H1 (cell line): ENCODE measurements around the gene CHD2. TPM values are rescaled to one million over a fixed set of nuclear protein-coding genes. Genes with fewer than 3 reads are reported as not detected.

Source experiments
- CTCF ChIA-PET: fragments of 300-600 bp; sonication (Branson Sonifier 250); formaldehyde crosslinking; loops from one replicate; lab custom pipeline; 2021; ENCODE audit not compliant: partially characterized antibody; lab: Charles Lee
- POLR2A ChIA-PET: fragments of 300-600 bp; sonication (Branson Sonifier 250); formaldehyde crosslinking; loops from one replicate; lab custom pipeline; 2021; ENCODE audit warnings: inconsistent platforms; ENCODE audit not compliant: partially characterized antibody; lab: Charles Lee
- DNase-seq, 2 experiments: peaks; one replicate each; pipeline versions ENCODE4 v3.0.0 to v3.0.0-alpha.2; 2010 to 2022; ENCODE audit warnings: low spot score in 2 of 2, low read depth in 1 of 2, mixed read lengths in 1 of 2
- FAIRE-seq: peaks from 2 replicates; lab custom pipeline; 2011; peaks lifted over from hg19 to GRCh38; lab: Jason Lieb, UNC
- H2AFZ ChIP-seq: 2 replicates; pipeline ENCODE4 v1.8.1; 2012; ENCODE audit warnings: low read length, inconsistent platforms
- H2AK5ac ChIP-seq: 2 replicates; pipeline ENCODE4 v1.6.1; 2013; ENCODE audit warnings: low read depth, low read length
- H2BK120ac ChIP-seq: replicated peaks from 2 replicates; pipeline ENCODE3; 2013; ENCODE audit warnings: low read depth, low read length, inconsistent platforms
- H2BK12ac ChIP-seq: 2 replicates; pipeline ENCODE4 v1.6.1; 2013; ENCODE audit warnings: low read depth, low read length
- H2BK15ac ChIP-seq: 2 replicates; pipeline ENCODE4 v1.6.1; 2013; ENCODE audit warnings: low read length
- H2BK20ac ChIP-seq: 2 replicates; pipeline ENCODE4 v1.6.1; 2013; ENCODE audit warnings: low read length
- H2BK5ac ChIP-seq: 2 replicates; pipeline ENCODE4 v1.6.1; 2013; ENCODE audit warnings: low read depth, low read length
- H3K14ac ChIP-seq: 2 replicates; pipeline ENCODE4 v1.6.1; 2013; ENCODE audit warnings: inconsistent platforms; ENCODE audit not compliant: insufficient read length
- H3K18ac ChIP-seq: 2 replicates; pipeline ENCODE4 v1.6.1; 2013; ENCODE audit warnings: low read length; ENCODE audit errors: extremely low read depth
- H3K23ac ChIP-seq: 2 replicates; pipeline ENCODE4 v1.6.1; 2013; ENCODE audit warnings: inconsistent platforms; ENCODE audit not compliant: insufficient read length
- H3K23me2 ChIP-seq: 2 replicates; pipeline ENCODE4 v1.6.1; 2013; ENCODE audit warnings: low read depth, low read length
- H3K27ac ChIP-seq: 2 replicates; pipeline ENCODE4 v1.6.1; 2011; ENCODE audit warnings: low read depth, low read length, inconsistent platforms
- H3K27me3 ChIP-seq, 4 experiments: replicated peaks in 1 of 4; 1 replicate in 1 of 4; 2 replicates in 3 of 4; pipeline versions ENCODE4 v1.6.1 to v1.8.1; 2011 to 2013; ENCODE audit warnings: low read length in 3 of 4, mild to moderate bottlenecking in 3 of 4, inconsistent platforms in 2 of 4, mixed read lengths in 2 of 4, moderate library complexity in 1 of 4; ENCODE audit not compliant: control insufficient read depth in 3 of 4, insufficient read depth in 3 of 4; ENCODE audit errors: extremely low read depth in 1 of 4
- H3K36me3 ChIP-seq, 4 experiments: 2 replicates each; pipeline versions ENCODE4 v1.6.1 to v1.8.1; 2011 to 2013; ENCODE audit warnings: mild to moderate bottlenecking in 4 of 4, low read length in 3 of 4, moderate library complexity in 2 of 4, control low read depth in 1 of 4, inconsistent platforms in 1 of 4; ENCODE audit not compliant: insufficient read depth in 4 of 4, control insufficient read depth in 2 of 4
- H3K4ac ChIP-seq: replicated peaks from 2 replicates; pipeline ENCODE3; 2013; ENCODE audit warnings: low read length, low read depth, mixed read lengths, inconsistent platforms; ENCODE audit not compliant: insufficient read length
- H3K4me1 ChIP-seq, 4 experiments: replicated peaks in 1 of 4; 1 replicate in 1 of 4; 2 replicates in 3 of 4; pipeline versions ENCODE4 v1.6.1 to v1.8.1; 2011 to 2013; ENCODE audit warnings: low read length in 3 of 4, inconsistent platforms in 2 of 4, mixed read lengths in 1 of 4; ENCODE audit not compliant: insufficient read depth in 4 of 4, control insufficient read depth in 3 of 4
- H3K4me2 ChIP-seq, 2 experiments: 2 replicates each; pipeline versions ENCODE4 v1.6.1 to v1.8.1; 2011 to 2013; ENCODE audit warnings: low read depth in 2 of 2, low read length in 2 of 2, control low read depth in 1 of 2, inconsistent platforms in 1 of 2, mild to moderate bottlenecking in 1 of 2; ENCODE audit not compliant: insufficient read depth in 1 of 2
- H3K4me3 ChIP-seq, 4 experiments: fragments of 200-600, 300-600 bp in 1 of 4; sonication (generic), shearing (Covaris generic), sonication (Bioruptor Twin) in 1 of 4; 2 replicates each; pipeline versions ENCODE4 v1.5.1 to v1.8.1; 2011 to 2016; ENCODE audit warnings: low read length in 4 of 4, low read depth in 3 of 4, control low read depth in 2 of 4, inconsistent platforms in 2 of 4, mild to moderate bottlenecking in 2 of 4, mixed read lengths in 1 of 4, moderate library complexity in 1 of 4; ENCODE audit not compliant: insufficient read depth in 2 of 4; ENCODE audit errors: extremely low read depth in 1 of 4
- H3K56ac ChIP-seq: replicated peaks from 2 replicates; pipeline ENCODE3; 2013; ENCODE audit warnings: low read depth, mild to moderate bottlenecking, mixed read lengths, low read length, inconsistent platforms; ENCODE audit not compliant: insufficient read length
- H3K79me1 ChIP-seq: 2 replicates; pipeline ENCODE4 v1.6.1; 2013; ENCODE audit warnings: low read depth, low read length, control low read depth
- H3K79me2 ChIP-seq, 2 experiments: 2 replicates each; pipeline versions ENCODE4 v1.6.1 to v1.8.1; 2012 to 2013; ENCODE audit warnings: low read length in 2 of 2, mild to moderate bottlenecking in 2 of 2, inconsistent platforms in 1 of 2; ENCODE audit not compliant: insufficient read depth in 2 of 2, control insufficient read depth in 1 of 2
- H3K9ac ChIP-seq, 4 experiments: replicated peaks in 1 of 4; 1 replicate in 1 of 4; 2 replicates in 3 of 4; pipeline versions ENCODE4 v1.6.1 to v1.8.1; 2011 to 2013; ENCODE audit warnings: low read depth in 3 of 4, low read length in 3 of 4, control low read depth in 2 of 4, mild to moderate bottlenecking in 2 of 4, moderate library complexity in 2 of 4, inconsistent platforms in 1 of 4; ENCODE audit errors: extremely low read depth in 1 of 4
- H3K9me3 ChIP-seq, 2 experiments: 2 replicates each; pipeline versions ENCODE4 v1.6.1 to v1.8.1; 2012 to 2013; ENCODE audit warnings: mild to moderate bottlenecking in 2 of 2, moderate library complexity in 2 of 2, control low read depth in 1 of 2, inconsistent platforms in 1 of 2, low read depth in 1 of 2, low read length in 1 of 2, mixed read lengths in 1 of 2; ENCODE audit not compliant: insufficient read depth in 2 of 2
- H4K20me1 ChIP-seq, 2 experiments: replicated peaks in 1 of 2; 2 replicates each; pipeline versions ENCODE3 to v1.8.1; 2011 to 2013; ENCODE audit warnings: inconsistent platforms in 2 of 2, low read length in 2 of 2, mild to moderate bottlenecking in 1 of 2; ENCODE audit not compliant: insufficient read depth in 2 of 2, control insufficient read depth in 1 of 2
- H4K5ac ChIP-seq: 2 replicates; pipeline ENCODE4 v1.6.1; 2013; ENCODE audit warnings: low read length, low read depth, mixed read lengths, inconsistent platforms; ENCODE audit not compliant: insufficient read length
- H4K8ac ChIP-seq: 2 replicates; pipeline ENCODE4 v1.8.0; 2013; ENCODE audit warnings: mild to moderate bottlenecking, moderate library complexity, low read length, inconsistent platforms; ENCODE audit not compliant: insufficient read depth; ENCODE audit errors: extremely low read depth
- H4K91ac ChIP-seq: replicated peaks from 2 replicates; pipeline ENCODE3; 2013; ENCODE audit warnings: low read length, mixed read lengths, inconsistent platforms; ENCODE audit not compliant: insufficient read length
- CEBPB ChIP-seq: IDR thresholded peaks from 2 replicates; pipeline ENCODE4 v1.6.1; 2012; ENCODE audit warnings: low read depth, low read length
- CHD1 ChIP-seq: IDR thresholded peaks from 2 replicates; pipeline ENCODE4 v1.6.1; 2012; ENCODE audit warnings: low read depth, low read length, improper control_type of control experiment
- E2F6 ChIP-seq: IDR thresholded peaks from 2 replicates; pipeline ENCODE4 v1.6.1; 2012; ENCODE audit warnings: inconsistent platforms
- EGR1 ChIP-seq: IDR thresholded peaks from 2 replicates; pipeline ENCODE4 v1.6.1; 2011; ENCODE audit warnings: low read depth, low read length, borderline replicate concordance
- HDAC6 ChIP-seq: IDR thresholded peaks from one replicate; pipeline ENCODE4 v1.7.1; 2012; ENCODE audit warnings: low read depth, mild to moderate bottlenecking, inconsistent platforms, low read length, moderate library complexity
- SIRT6 ChIP-seq: IDR thresholded peaks from one replicate; pipeline ENCODE4 v1.7.1; 2012; ENCODE audit warnings: low read length, inconsistent platforms
- WGBS, 2 experiments: shearing (Covaris generic) in 1 of 2; methylation state at CpG; one replicate each; pipeline versions ENCODE4 v1.1.6 to v1.1.7; 2013 to 2015; ENCODE audit warnings: low lambda C conversion rate in 2 of 2, mixed read lengths in 2 of 2, inconsistent platforms in 1 of 2, low coverage in 1 of 2, missing lambda C conversion rate in 1 of 2; ENCODE audit not compliant: insufficient replicate concordance in 2 of 2, insufficient coverage in 1 of 2, insufficient read length in 1 of 2; ENCODE audit errors: extremely low coverage in 1 of 2, missing lambda C conversion rate in 1 of 2; 5-methylcytosine and 5-hydroxymethylcytosine counted together
- polyA plus RNA-seq, 7 experiments: library from polyadenylated mRNA; depleted of rRNA in 3 of 7; stranded (reverse) in 5 of 7; unstranded in 2 of 7; fragments of >200 nt in 5 of 7; fragments of 200-250 nt in 2 of 7; gene quantifications; 1 replicate in 5 of 7; 2 replicates in 1 of 7; 4 replicates in 1 of 7; pipeline versions ENCODE4 v1.2.1 to v1.2.3, GENCODE V29; 2011 to 2013; ENCODE audit warnings: missing spikeins in 2 of 7, mixed read lengths in 2 of 7
- total RNA-seq: library from RNA; stranded (reverse); fragmentation: NEBNext Ultra II Directional; extraction: Animal tissue kit (Norgen Biotek cat#: 25700); gene quantifications from 2 replicates; pipeline ENCODE4 v1.2.1, GENCODE V29; 2021

CHD2 gene
- total and polyA plus RNA-seq, 2 of the 8 experiments (the other 6 are each of a cell fraction or from before 2014, with no cell fraction given): 28.8 to 70.0 TPM

- no peak for DNase-seq
- Histone ChIP-seq H3K23ac (no peak overlapping the region), H3K23me2 (no peaks in the 10 kb centered on the region), H4K20me1 (peaks cover 22 to 24% of the 10 kb centered on the region in 2 experiments), H3K79me1 (peaks cover 30% of the 10 kb centered on the region), H4K91ac (peak overlapping the region; percentile 91), H3K36me3 (peaks cover 5 to 58% (median 13%) of the 10 kb centered on the region in 4 experiments), H3K4ac (peak overlapping the region; percentile 79), H2AK5ac (peak overlapping the region; percentile 97), H2BK120ac (peak overlapping the region; percentile 79), H3K27ac (peak overlapping the region; percentile 69; the same call in 1 of the 2 replicates), H2AFZ (no peak overlapping the region), H3K4me2 (peak overlapping the region; percentile 11 to 79; a peak in 3 of 4 replicates), H3K18ac (peak overlapping the region; percentile 81), H3K9ac (peak overlapping the region in 1 of 4 experiments; percentile 28; a peak in 1 of 7 replicates), H3K9me3 (no peaks in the 10 kb centered on the region), H3K4me3 (no peak overlapping the region; a peak in 1 of 8 replicates), H3K4me1 (peaks cover 21 to 63% (median 47%) of the 10 kb centered on the region in 4 experiments), H3K27me3 (no peaks in the 10 kb centered on the region), H2BK15ac (peak overlapping the region; percentile 98), H3K56ac (no peak overlapping the region), H4K8ac (peak overlapping the region; percentile 9), H2BK20ac (no peak overlapping the region), H2BK12ac (peak overlapping the region; percentile 99), H3K14ac (no peak overlapping the region), H2BK5ac (peak overlapping the region; percentile 97), H4K5ac (peak overlapping the region; percentile 35), H3K79me2 (peaks cover 22 to 82% of the 10 kb centered on the region in 2 experiments)
- 92% methylated on average over 22 of the region's 23 CpGs; no CpG with 5 or more reads in 1 of the 2 experiments for WGBS, 2 experiments
- ChIA-PET POLR2A (interaction anchor here (0.9 to 6.3 kb wide), 5 partner anchors 7 to 35 kb away, joined by 3 to 62 read pairs (median 4); no protein-coding TSS in a partner anchor), CTCF (interaction anchor here (0.7 to 1.9 kb wide), 5 partner anchors 9 to 90 kb away, joined by 3 to 5 read pairs (median 3); no protein-coding TSS in a partner anchor)
- no peak for TF ChIP-seq CHD1
- no peak for TF ChIP-seq SIRT6
- no peak for TF ChIP-seq CEBPB
- TF ChIP-seq EGR1: no peak
- TF ChIP-seq HDAC6: no peak
- TF ChIP-seq E2F6: no peak
- no peak for FAIRE-seq
Measured at GRCh38 chr15:93063796-93064690, 163.9 kb downstream of the CHD2 start.
